GM18858 (cell line): ENCODE results near the gene OR2Z1.

Source experiments
- ATAC-seq: cut with Tn5 transposase; IDR thresholded peaks from one replicate; pipeline ENCODE4 v1.9.1; 2021; ENCODE audit not compliant: unreplicated experiment

Gene OR2Z1, protein sequence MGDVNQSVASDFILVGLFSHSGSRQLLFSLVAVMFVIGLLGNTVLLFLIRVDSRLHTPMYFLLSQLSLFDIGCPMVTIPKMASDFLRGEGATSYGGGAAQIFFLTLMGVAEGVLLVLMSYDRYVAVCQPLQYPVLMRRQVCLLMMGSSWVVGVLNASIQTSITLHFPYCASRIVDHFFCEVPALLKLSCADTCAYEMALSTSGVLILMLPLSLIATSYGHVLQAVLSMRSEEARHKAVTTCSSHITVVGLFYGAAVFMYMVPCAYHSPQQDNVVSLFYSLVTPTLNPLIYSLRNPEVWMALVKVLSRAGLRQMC

GRCh38 chr19:8721334-8721733 lies at the start of gene OR2Z1:
Gene OR2Z1, plus strand, starts transcription at chr19:8721634. Its CDS starts 9,395 bp downstream, at chr19:8731029.
- no peak for ATAC-seq

DNA sequence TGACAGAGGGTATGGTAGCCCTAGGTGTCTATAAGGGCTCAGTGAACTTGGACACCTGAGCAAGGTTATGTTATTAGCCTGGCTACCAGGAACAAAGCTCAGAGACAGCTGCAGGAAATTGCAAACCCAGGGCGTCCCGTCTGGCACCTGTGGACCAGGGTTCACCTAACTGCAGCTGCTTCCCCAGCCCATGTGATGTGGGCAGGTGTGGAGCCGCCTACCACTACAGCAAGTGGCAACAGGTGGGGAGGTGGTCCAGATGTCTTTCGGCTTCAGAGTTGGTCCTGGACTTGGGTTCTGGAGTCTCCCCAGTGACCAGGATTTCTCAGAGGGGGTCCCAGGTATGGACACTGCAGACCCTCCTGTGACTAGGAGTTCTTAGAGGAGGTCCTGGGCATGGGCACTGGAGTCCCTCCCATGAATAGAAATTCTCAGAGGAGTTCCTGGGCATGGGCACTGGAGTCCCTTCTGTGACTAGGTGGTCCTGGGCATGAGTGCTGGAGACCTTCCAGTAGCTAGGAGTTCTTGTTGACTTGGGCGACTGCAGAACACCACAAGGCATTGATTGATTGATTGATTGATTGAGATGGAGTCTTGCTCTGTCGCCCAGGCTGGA lies 48.0 kb upstream of the OR2Z1 start:
- ATAC-seq, result no peak

DNA sequence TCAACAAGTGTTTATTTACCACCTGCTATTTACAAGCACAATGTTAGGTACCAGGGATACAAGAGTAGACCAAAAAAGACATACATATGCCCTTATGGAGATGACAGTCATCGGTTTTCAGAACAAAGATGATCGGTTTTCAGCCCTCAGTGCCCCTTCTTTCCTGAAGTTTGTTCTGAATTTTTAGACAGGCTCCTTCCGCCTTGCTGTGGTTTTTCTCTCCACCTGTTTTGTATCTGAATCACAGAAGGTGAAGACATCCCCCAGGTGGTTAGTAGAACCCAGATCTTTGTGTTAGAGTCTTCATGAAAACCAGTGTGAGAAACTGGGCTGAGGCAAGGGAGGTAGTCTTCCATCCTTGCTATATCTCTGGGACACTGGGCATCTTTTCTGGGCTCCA lies 46.4 kb upstream of the OR2Z1 start:
- no peak for ATAC-seq

DNA sequence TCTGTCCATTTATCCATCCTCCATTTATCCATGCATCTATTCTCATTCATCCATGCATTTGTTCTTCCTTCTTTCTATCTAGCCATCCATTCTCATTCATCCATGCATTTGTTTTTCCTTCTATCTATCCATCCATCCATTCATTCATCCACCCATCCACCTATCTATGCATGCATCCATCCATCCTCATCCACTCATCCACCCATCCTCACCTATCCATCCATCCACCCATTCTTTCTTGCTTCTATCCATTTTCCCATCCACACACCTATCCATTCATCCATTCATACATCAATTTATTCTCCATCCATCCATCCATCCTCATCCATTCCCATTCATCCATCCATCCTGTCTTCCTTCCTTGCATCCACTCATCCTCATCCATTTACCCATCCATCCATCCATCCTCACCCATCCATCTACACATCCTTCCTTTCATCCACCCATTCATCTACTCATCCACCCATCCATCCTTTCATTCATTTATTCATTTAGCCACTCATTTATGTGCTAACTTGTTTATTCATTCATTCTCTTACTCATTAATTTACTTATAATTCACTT lies 43.1 kb upstream of the OR2Z1 start:
- no peak for ATAC-seq

DNA sequence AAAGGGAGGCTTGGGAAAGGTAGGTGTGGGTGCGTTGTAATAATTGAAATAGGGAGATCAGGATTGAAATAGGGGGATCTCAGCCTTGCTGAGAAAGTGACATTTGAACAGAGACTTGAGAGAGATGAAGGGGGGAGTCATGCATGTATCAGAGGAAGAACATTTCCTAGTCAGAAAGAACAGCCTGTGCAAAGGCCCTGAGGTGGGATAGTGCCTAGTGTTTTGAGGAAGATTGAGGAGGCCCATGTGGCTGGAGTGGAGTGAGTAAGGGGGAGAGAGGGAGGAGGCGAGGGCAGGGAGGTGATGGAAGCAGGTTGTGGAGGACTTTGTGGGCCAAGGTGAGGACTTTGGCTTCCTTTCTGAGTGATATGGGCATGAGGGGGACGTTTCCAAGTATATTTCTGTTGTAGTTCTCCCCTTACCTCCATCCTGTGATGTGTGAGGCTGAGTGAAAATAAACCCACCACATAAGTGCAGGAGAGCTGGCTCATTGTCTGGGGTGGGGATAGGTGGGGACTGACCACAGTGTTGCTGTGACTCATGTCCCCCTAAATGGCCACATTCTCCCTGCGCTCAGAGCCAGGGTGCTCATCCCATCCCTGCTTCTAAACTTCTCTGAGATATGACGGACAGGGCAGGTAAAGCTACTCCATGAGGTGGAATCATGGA lies 40.6 kb upstream of the OR2Z1 start:
- ATAC-seq, result no peak

DNA sequence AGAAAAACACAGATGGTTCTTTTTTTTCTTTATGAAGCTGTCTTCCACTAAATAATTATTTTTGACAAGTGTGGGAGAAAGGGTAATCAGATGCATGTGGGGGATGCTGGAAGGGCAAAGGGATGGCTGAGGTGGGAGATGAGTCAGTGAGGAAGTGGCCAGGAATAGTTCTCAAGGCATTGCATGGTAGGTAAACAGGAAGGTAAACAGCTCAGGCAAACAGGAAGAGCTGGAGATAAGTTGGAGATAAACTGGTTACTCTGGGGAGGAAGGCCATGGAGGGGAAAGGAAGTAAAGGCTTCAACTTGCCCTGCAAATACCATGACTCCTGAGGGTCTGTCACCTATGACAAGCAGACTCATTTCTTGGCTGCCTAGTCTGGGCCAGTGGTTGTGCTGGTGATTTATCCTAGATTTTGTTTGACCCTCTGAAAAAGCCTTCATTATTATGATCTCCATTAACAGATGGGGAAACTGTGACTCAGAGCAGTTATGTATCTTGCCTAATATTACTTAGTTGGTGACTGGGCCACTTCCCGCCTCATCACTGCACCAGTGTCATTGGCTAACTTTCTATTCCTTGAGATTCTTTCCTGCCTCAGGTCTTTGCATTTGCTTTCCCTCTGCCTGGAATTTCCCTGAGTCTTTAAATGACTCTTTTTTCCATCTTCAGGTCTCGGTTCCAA lies 39.9 kb upstream of the OR2Z1 start:
- ATAC-seq, result no peak

DNA sequence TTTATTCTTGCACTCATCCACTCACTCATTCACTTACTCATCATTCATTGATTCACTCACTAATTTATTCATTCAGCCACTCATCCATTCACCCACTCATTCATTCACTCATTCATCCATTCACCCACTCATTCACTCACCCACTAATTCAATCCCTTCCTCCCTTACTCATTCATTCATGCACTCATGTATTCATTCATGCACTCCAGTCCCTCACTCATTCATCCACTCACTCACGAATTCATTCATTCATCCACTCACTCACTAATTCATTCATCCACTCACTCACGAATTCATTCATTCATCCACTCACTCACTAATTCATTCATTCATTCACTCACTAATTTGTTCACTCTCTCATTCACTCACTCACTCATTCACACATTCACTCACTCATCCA lies 39.0 kb upstream of the OR2Z1 start:
- no peak for ATAC-seq

- no peak for ATAC-seq
These were observed 38.5 kb upstream of the OR2Z1 start for GRCh38 chr19:8682931-8683330.

DNA sequence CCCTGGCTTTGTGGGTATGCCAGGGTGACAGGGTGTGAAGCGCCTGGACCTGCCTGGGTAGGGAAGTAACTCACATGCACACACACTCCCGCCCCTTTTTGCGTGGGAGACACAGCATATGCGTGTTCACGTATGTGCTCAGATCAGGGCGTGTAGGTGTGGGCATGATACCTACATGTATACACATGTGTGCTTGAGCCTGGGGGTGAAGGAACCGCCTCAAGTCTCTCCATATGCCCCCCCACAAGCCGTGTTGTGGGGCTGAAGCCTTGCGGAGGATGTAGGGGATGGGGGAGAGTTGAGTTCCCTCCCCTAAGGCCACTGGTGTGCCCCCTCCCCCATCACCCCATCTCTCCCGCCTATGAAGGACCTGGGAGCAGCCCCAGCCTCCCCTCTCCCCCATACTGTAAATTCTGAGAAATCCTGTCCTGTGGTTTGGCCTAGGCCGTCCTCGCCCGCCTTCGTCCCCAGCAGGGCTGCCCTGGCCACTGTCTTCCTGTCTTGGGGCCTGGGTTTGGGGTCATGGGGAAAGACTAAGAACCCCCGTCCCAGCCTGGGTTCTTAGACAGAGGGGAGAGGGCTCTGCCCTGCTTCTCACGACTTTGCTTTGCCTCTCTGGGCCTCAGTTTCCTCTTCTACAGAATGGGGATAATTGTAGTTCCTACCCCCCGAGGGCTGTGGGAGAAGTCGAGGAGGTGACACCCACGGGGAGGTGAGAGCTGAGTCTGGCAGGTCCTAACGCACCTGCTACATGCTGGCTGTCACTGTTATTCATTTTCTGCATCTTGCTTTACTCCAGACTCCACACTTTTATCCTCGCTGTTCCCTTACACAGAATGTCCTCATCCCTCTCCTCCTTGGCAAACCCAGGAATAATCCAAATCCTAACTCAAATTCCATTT lies 37.2 kb upstream of the OR2Z1 start:
- no peak for ATAC-seq

- no peak for ATAC-seq
These were observed 34.9 kb upstream of the OR2Z1 start for GRCh38 chr19:8686549-8686948.

GRCh38 chr19:8688930-8689329 lies 32.5 kb upstream of the OR2Z1 start:
- ATAC-seq, result no peak

DNA sequence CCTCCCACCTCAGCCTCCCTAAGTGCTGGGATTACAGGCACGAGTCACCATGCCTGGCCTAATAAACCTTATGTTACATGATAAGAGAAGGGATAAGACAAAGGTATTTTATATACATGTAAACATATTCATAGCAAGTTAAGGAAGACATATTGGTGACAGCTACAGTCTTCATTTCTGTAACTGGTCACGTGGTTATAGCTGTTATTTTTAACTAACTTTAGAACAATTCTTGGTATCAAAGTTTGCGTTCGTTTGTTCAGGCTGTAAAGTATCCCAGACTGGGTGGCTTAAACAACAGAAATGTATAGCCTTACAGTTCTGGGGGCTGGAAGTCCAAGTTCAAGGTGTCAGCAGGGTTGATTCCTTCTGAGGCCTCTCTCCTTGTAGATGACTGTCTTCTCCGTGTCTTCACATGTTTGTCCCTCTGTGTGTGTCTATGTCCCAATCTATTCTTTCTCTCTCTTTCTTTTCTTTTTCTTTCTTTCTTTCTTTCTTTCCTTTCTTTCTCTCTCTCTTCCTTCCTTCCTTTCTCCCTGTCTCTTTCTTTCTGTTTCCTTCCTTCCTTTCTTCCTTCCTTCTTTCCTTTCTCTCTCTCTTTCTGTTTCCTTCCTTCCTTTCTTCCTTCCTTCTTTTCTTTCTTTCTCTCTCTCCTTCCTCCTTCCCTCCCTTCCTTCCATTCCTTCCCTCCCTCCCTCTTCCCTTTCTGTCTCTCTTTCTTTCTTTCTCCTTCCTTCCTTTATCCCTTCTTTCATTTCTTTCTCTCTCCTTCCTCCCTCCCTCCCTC lies 30.5 kb upstream of the OR2Z1 start:
- no peak for ATAC-seq

DNA sequence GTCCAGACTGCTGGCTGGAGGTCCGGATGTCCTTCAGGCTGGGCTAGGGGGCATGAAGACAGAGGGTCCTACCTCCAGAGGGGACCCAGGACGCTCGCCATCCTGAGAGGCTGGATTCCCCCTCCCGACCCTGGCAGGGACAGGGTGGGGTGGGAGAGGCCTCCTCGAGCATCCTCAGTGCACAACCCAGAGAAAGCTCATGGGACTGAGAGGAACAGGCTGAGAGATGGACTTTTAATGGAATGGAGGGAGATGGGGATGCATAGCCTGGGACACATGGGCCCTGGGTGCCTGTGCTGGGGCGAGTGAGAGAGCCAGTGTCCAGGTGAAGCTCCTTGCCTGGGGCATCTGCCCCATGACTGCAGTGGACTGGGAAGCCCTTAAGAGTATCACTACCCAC lies 25.9 kb upstream of the OR2Z1 start:
- ATAC-seq, result no peak

- no peak for ATAC-seq
These were observed 25.5 kb upstream of the OR2Z1 start for GRCh38 chr19:8695911-8696310.

- no peak for ATAC-seq
These were observed 24.4 kb upstream of the OR2Z1 start for GRCh38 chr19:8696993-8697392.

GRCh38 chr19:8697671-8698432 lies 23.6 kb upstream of the OR2Z1 start:
- no peak for ATAC-seq

DNA sequence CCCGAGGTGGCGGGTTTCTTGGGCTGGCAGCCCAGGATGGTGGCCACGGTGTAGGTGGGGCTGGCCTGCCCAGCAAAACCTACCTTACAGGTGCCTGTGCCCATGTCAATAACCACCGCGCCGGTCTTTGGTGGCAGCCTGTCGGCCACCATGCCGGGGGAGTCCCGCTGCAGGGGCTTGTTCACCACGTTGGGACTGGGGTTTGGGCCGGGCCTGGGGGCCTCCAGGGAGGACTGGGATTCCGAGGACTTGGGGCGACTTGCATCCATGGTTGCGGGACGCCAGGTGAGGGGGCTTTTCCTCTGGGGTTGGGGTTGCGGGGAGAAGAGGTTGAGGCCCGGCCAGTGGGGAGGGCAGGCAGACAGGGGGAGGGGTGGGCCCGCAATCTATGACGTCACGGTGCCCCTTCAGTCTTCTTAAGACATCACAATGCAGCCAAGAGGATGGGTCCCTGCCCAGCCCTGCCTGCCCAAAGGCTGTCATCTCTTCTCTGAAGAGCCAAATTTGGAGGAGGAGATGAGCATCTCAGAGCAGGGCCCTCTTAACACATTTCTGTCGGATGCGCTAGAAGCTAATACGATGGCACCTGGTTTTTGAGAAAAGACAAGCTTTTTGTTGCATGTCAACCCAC lies 22.9 kb upstream of the OR2Z1 start, which contains the start of gene ACTL9:
Gene ACTL9, minus strand, starts transcription at position 363 of the 631 bp plus-strand sequence. Its CDS starts 94 bp downstream, at position 269.
- no peak for ATAC-seq

- ATAC-seq, result no peak
These were observed 21.5 kb upstream of the OR2Z1 start for GRCh38 chr19:8699908-8700307.
